PC-9 (cell line): ENCODE results near the gene F2RL1. TPM values are rescaled to one million over a fixed set of nuclear protein-coding genes. Genes with fewer than 3 reads are reported as not detected.

Experiments
- BruUV-seq: library from RNA; stranded (reverse); fragments of 400-500 nt; replicated peaks from 2 replicates; lab custom pipeline; 2021; lab: Mats Ljungman, UMichigan
- CTCF ChIA-PET: fragments of 300-600 bp; sonication (Branson Sonifier 250); formaldehyde crosslinking; loops from one replicate; lab custom pipeline; 2022; ENCODE audit warnings: antibody characterized with exemption; lab: Charles Lee
- POLR2A ChIA-PET: fragments of 300-600 bp; sonication (Branson Sonifier 250); formaldehyde crosslinking; loops from one replicate; lab custom pipeline; 2022; ENCODE audit warnings: antibody characterized with exemption; ENCODE audit not compliant: unreplicated experiment; lab: Charles Lee
- DNase-seq, 2 experiments: peaks; one replicate each; pipeline versions ENCODE4 v3.0.0 to v3.0.0-alpha.2; 2015 to 2022; ENCODE audit warnings: mixed read lengths in 1 of 2
- H2AFZ ChIP-seq: fragments of 200-600 bp; sonication (generic); 2 replicates; pipeline ENCODE4 v1.8.1; 2017; ENCODE audit warnings: antibody characterized with exemption
- H3F3A ChIP-seq: fragments of 200-600 bp; sonication (generic); 2 replicates; pipeline ENCODE4 v1.8.1; 2017; ENCODE audit warnings: antibody characterized with exemption, mild to moderate bottlenecking, low read depth; ENCODE audit not compliant: insufficient read depth
- H3K27ac ChIP-seq: fragments of 200-600 bp; sonication (generic); 2 replicates; pipeline ENCODE4 v1.6.1; 2016; ENCODE audit warnings: mixed run types
- H3K27me3 ChIP-seq: fragments of 200-600 bp; sonication (generic); 2 replicates; pipeline ENCODE4 v1.6.1; 2016; ENCODE audit warnings: low read depth, mixed run types; ENCODE audit not compliant: insufficient read depth
- H3K36me3 ChIP-seq: fragments of 200-600 bp; sonication (generic); 2 replicates; pipeline ENCODE4 v1.6.1; 2016; ENCODE audit warnings: low read depth, mixed run types
- H3K4me1 ChIP-seq: fragments of 200-600 bp; sonication (generic); replicated peaks from 2 replicates; pipeline ENCODE4 v1.6.1; 2016; ENCODE audit warnings: mixed run types; ENCODE audit not compliant: insufficient read depth
- H3K4me2 ChIP-seq: fragments of 200-600 bp; sonication (generic); 2 replicates; pipeline ENCODE4 v1.6.1; 2017; ENCODE audit warnings: mixed run types
- H3K4me3 ChIP-seq: fragments of 200-600 bp; sonication (generic); 2 replicates; pipeline ENCODE4 v1.6.1; 2016; ENCODE audit warnings: mixed run types
- H3K79me2 ChIP-seq: fragments of 200-600 bp; sonication (generic); 2 replicates; pipeline ENCODE4 v1.6.1; 2017; ENCODE audit warnings: low read depth, mixed run types
- H3K9me2 ChIP-seq: fragments of 200-600 bp; sonication (generic); 2 replicates; pipeline ENCODE4 v1.8.1; 2017; ENCODE audit warnings: mild to moderate bottlenecking; ENCODE audit not compliant: insufficient read depth
- H3K9me3 ChIP-seq: fragments of 200-600 bp; sonication (generic); 2 replicates; pipeline ENCODE4 v1.8.1; 2016; ENCODE audit warnings: low read depth; ENCODE audit not compliant: insufficient read depth
- H4K20me1 ChIP-seq: fragments of 200-600 bp; sonication (generic); 2 replicates; pipeline ENCODE4 v1.8.1; 2017; ENCODE audit not compliant: insufficient read depth
- EZH2 ChIP-seq: fragments of 200-600 bp; sonication (generic); IDR thresholded peaks from 2 replicates; pipeline ENCODE4 v1.8.0; 2017; ENCODE audit warnings: antibody characterized with exemption, low read depth
- intact Hi-C: fragments of 100-400 bp; cut with micrococcal nuclease; formaldehyde crosslinking; loops from one replicate; pipeline ENCODE4 v1.10.0; 2022; ENCODE audit not compliant: unreplicated experiment
- total RNA-seq: library from RNA; stranded (reverse); gene quantifications from 2 replicates; pipeline ENCODE4 v1.2.3, GENCODE V29; 2021
- TF ChIP-seq, protein P1 (sequence below): fragments of 200-600 bp; sonication (generic); conservative IDR thresholded peaks from 2 replicates; pipeline ENCODE4 v1.6.1; 2017; ENCODE audit warnings: mixed run types, antibody characterized with exemption, mild to moderate bottlenecking, moderate library complexity

Gene F2RL1
- total RNA-seq, 1 experiment from 2014 or later, result 34.5 TPM

GRCh38 chr5:76859591-76860247 is 40.9 kb downstream of the F2RL1 start:
- H3K27me3 ChIP-seq, result no peaks in the 10 kb centered on the region
- H3K79me2 ChIP-seq, result no peaks in the 10 kb centered on the region
- ChIA-PET POLR2A (interaction anchor here (0.6 to 0.7 kb wide), 2 partner anchors 53 to 166 kb away, joined by 3 to 15 read pairs; no protein-coding TSS in a partner anchor), CTCF (interaction anchor here (0.6 kb wide), 1 partner anchor 152 kb away, joined by 5 read pairs; no protein-coding TSS in a partner anchor)
- H4K20me1 ChIP-seq, result no peaks in the 10 kb centered on the region
- no peak overlapping the region for H3K27ac ChIP-seq
- no peaks in the 10 kb centered on the region for H3K36me3 ChIP-seq
- H3K9me3 ChIP-seq, result no peaks in the 10 kb centered on the region
- no peaks in the 10 kb centered on the region for H3K9me2 ChIP-seq
- no TSS peak for BruUV-seq
- no peak for DNase-seq
- H3K4me3 ChIP-seq, result no peak overlapping the region
- peaks cover 10% of the 10 kb centered on the region for H3K4me1 ChIP-seq
- peaks cover 10% of the 10 kb centered on the region; the same call in 1 of the 2 replicates for H3F3A ChIP-seq
- intact Hi-C loops, result loop anchor here (10.0 kb wide), 1 partner anchor 145 kb away; the partner anchor contains the start of gene F2R
- TF ChIP-seq, protein P1, sequence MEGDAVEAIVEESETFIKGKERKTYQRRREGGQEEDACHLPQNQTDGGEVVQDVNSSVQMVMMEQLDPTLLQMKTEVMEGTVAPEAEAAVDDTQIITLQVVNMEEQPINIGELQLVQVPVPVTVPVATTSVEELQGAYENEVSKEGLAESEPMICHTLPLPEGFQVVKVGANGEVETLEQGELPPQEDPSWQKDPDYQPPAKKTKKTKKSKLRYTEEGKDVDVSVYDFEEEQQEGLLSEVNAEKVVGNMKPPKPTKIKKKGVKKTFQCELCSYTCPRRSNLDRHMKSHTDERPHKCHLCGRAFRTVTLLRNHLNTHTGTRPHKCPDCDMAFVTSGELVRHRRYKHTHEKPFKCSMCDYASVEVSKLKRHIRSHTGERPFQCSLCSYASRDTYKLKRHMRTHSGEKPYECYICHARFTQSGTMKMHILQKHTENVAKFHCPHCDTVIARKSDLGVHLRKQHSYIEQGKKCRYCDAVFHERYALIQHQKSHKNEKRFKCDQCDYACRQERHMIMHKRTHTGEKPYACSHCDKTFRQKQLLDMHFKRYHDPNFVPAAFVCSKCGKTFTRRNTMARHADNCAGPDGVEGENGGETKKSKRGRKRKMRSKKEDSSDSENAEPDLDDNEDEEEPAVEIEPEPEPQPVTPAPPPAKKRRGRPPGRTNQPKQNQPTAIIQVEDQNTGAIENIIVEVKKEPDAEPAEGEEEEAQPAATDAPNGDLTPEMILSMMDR, result no peak
- TF ChIP-seq EZH2, result no peak
- no peak overlapping the region for H2AFZ ChIP-seq
- 0 out of 2 replicates have a peak overlapping the region, but pooled peaks have one; percentile 7 for H3K4me2 ChIP-seq

GRCh38 chr5:76861612-76862011 is 42.8 kb downstream of the F2RL1 start:
- intact Hi-C loops, result loop anchor here (10.0 kb wide), 1 partner anchor 147 kb away; the partner anchor contains the start of gene F2R
- no peak overlapping the region for H3K27ac ChIP-seq
- no peak overlapping the region for H3K4me2 ChIP-seq
- no peak overlapping the region for H3K4me3 ChIP-seq
- BruUV-seq, result no TSS peak
- no peaks in the 10 kb centered on the region for H3K9me2 ChIP-seq
- TF ChIP-seq, protein P1, result no peak
- no peak for TF ChIP-seq EZH2
- no peaks in the 10 kb centered on the region for H3K9me3 ChIP-seq
- H3K27me3 ChIP-seq, result no peaks in the 10 kb centered on the region
- H3F3A ChIP-seq, result peaks cover 10% of the 10 kb centered on the region; the same call in 1 of the 2 replicates
- H2AFZ ChIP-seq, result no peak overlapping the region
- peaks cover 12% of the 10 kb centered on the region for H3K4me1 ChIP-seq
- H3K36me3 ChIP-seq, result no peaks in the 10 kb centered on the region
- no peak for DNase-seq
- H4K20me1 ChIP-seq, result no peaks in the 10 kb centered on the region
- ChIA-PET CTCF (no interaction called here), POLR2A (no interaction called here)
- H3K79me2 ChIP-seq, result no peaks in the 10 kb centered on the region

DNA sequence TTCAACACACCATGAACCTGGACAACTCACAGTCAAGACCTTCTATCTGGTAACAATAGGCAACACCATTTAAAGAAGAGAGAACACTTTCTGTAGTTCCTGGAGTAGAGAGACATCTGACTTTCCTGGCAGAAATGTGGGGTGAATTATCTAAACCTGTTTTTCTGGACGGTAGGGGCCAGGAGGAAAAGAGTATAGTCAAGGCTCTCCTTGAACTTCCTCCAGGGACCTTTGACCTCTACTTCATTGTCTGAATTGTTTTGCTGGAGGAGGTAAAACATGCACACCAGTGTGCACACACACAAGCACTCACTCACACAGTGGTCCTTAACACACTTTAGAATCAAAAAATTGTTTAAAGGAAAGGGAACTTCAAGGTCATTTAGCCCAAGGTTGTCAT is 44.2 kb downstream of the F2RL1 start:
- ChIA-PET POLR2A (no interaction called here), CTCF (no interaction called here)
- no peaks in the 10 kb centered on the region for H4K20me1 ChIP-seq
- no peaks in the 10 kb centered on the region for H3K27me3 ChIP-seq
- H3F3A ChIP-seq, result peaks cover 19% of the 10 kb centered on the region; the same call in 1 of the 2 replicates
- peak overlapping the region; percentile 34; the same call in 1 of the 2 replicates for H2AFZ ChIP-seq
- peak overlapping the region; percentile 40; the same call in 1 of the 2 replicates for H3K4me2 ChIP-seq
- H3K9me3 ChIP-seq, result no peaks in the 10 kb centered on the region
- H3K36me3 ChIP-seq, result no peaks in the 10 kb centered on the region
- no peak overlapping the region for H3K4me3 ChIP-seq
- intact Hi-C loops, result loop anchor here (10.0 kb wide), 1 partner anchor 148 kb away; the partner anchor contains the start of gene F2R
- TF ChIP-seq EZH2, result no peak
- TF ChIP-seq, protein P1, result no peak
- H3K9me2 ChIP-seq, result no peaks in the 10 kb centered on the region
- BruUV-seq, result no TSS peak
- no peaks in the 10 kb centered on the region for H3K79me2 ChIP-seq
- H3K27ac ChIP-seq, result no peak overlapping the region
- peak; percentile 9 to 75 for DNase-seq
- peaks cover 22% of the 10 kb centered on the region for H3K4me1 ChIP-seq
